ENCODE data around the gene UNK. TPM values are rescaled to one million over a fixed set of nuclear protein-coding genes. Genes with fewer than 3 reads are reported as not detected.

Gene UNK
- total RNA-seq, 1 experiment from 2014 or later = 35.4 TPM

DNA sequence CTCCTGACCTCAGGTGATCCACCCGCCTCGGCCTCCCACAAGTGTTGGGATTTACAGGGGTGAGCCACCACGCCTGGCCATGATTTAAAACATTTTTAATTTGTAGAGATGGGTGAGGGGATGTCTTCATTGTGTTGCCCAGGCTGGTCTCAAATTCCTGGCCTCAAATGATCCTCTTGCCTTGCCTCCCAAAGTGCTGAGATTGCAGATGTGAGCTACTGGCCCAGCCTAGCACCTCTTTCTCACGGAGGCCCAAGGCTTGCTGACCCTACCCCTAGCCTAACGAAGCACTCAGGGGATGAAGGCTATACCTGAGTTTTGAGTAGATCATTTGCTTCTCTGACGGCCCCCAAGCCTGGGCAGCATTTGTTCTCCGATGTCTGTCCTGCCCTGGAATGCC is 26.6 kb downstream of the UNK start (continued):
- TF ChIP-seq, protein P1, sequence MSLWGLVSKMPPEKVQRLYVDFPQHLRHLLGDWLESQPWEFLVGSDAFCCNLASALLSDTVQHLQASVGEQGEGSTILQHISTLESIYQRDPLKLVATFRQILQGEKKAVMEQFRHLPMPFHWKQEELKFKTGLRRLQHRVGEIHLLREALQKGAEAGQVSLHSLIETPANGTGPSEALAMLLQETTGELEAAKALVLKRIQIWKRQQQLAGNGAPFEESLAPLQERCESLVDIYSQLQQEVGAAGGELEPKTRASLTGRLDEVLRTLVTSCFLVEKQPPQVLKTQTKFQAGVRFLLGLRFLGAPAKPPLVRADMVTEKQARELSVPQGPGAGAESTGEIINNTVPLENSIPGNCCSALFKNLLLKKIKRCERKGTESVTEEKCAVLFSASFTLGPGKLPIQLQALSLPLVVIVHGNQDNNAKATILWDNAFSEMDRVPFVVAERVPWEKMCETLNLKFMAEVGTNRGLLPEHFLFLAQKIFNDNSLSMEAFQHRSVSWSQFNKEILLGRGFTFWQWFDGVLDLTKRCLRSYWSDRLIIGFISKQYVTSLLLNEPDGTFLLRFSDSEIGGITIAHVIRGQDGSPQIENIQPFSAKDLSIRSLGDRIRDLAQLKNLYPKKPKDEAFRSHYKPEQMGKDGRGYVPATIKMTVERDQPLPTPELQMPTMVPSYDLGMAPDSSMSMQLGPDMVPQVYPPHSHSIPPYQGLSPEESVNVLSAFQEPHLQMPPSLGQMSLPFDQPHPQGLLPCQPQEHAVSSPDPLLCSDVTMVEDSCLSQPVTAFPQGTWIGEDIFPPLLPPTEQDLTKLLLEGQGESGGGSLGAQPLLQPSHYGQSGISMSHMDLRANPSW (CRISPR knock-in tag; conservative IDR thresholded peaks at IDR 0.05; ENCODE audit: low read depth) = no peak
- TF ChIP-seq RELA (CRISPR knock-in tag; IDR thresholded peaks at IDR 0.05; ENCODE audit: borderline replicate concordance) (no peak), TEAD1 (CRISPR knock-in tag; IDR thresholded peaks at IDR 0.05) (no peak), ZNF232 (CRISPR knock-in tag; IDR thresholded peaks at IDR 0.05) (no peak), NR3C1 (CRISPR knock-in tag; conservative IDR thresholded peaks at IDR 0.05; ENCODE audit: low read depth) (no peak), ESRRA (CRISPR knock-in tag; IDR thresholded peaks at IDR 0.05; ENCODE audit: borderline replicate concordance) (no peak), CBFB (CRISPR knock-in tag; IDR thresholded peaks at IDR 0.05; ENCODE audit: low read depth) (no peak)

DNA sequence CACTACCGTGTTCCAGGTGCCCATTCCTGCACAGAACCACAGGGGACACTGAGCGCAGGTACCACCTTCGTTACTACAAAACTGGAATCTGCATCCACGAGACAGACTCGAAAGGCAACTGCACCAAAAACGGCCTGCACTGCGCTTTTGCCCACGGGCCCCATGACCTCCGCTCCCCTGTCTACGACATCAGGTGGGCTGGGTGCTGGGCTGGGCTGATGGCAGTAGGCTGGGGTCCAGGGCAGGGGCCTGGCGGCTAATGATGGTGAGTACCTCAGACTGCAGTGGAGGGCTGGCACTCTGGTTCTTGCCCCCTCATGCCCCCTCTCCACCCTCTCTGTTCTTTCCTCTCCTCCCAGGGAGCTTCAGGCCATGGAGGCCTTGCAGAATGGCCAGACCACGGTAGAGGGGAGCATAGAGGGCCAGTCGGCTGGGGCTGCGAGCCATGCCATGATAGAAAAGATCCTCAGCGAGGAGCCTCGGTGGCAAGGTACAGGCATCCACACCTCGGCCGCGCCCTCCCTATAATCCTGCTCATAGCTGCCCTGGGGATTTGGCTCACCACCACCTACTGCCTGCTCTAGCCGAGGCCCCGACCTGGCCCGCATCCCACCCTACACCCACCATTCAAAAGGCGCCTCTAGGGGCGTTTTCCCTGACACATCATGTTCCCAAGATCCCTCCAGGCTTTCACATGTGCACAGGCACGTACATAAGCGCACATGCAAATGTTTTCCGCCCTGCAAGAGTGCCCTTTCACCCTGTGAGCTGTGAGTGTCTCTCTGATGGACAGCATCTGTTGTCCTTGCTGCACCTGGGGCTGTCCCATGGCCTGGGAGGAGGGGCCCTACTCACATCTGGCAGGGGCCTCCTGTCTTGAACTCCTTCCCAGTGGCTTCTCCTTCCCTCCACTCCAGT is 27.7 kb downstream of the UNK start:
- no peaks in the 10 kb centered on the region for H3K9me3 Mint-ChIP-seq
- no peak for DNase-seq (ENCODE audit: low spot score)
- ATAC-seq = no peak
- ChIA-PET CTCF (interaction anchor here (0.6 to 2.1 kb wide), 4 partner anchors 15 to 40 kb away, joined by 3 to 5 read pairs (median 4); no protein-coding TSS in a partner anchor), POLR2A (no interaction called here)
- peaks cover 28% of the 10 kb centered on the region for H3K36me3 Mint-ChIP-seq
- H3K4me1 Mint-ChIP-seq = no peaks in the 10 kb centered on the region
- no peaks in the 10 kb centered on the region for H3K27me3 Mint-ChIP-seq (ENCODE audit: low read depth)
- TF ChIP-seq, protein P2, sequence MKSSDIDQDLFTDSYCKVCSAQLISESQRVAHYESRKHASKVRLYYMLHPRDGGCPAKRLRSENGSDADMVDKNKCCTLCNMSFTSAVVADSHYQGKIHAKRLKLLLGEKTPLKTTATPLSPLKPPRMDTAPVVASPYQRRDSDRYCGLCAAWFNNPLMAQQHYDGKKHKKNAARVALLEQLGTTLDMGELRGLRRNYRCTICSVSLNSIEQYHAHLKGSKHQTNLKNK (CRISPR knock-in tag; IDR thresholded peaks at IDR 0.05) = no peak
- TF ChIP-seq, protein P3, sequence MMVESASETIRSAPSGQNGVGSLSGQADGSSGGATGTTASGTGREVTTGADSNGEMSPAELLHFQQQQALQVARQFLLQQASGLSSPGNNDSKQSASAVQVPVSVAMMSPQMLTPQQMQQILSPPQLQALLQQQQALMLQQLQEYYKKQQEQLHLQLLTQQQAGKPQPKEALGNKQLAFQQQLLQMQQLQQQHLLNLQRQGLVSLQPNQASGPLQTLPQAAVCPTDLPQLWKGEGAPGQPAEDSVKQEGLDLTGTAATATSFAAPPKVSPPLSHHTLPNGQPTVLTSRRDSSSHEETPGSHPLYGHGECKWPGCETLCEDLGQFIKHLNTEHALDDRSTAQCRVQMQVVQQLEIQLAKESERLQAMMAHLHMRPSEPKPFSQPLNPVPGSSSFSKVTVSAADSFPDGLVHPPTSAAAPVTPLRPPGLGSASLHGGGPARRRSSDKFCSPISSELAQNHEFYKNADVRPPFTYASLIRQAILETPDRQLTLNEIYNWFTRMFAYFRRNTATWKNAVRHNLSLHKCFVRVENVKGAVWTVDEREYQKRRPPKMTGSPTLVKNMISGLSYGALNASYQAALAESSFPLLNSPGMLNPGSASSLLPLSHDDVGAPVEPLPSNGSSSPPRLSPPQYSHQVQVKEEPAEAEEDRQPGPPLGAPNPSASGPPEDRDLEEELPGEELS (CRISPR knock-in tag; IDR thresholded peaks at IDR 0.05) = no peak
- TF ChIP-seq, protein P4, sequence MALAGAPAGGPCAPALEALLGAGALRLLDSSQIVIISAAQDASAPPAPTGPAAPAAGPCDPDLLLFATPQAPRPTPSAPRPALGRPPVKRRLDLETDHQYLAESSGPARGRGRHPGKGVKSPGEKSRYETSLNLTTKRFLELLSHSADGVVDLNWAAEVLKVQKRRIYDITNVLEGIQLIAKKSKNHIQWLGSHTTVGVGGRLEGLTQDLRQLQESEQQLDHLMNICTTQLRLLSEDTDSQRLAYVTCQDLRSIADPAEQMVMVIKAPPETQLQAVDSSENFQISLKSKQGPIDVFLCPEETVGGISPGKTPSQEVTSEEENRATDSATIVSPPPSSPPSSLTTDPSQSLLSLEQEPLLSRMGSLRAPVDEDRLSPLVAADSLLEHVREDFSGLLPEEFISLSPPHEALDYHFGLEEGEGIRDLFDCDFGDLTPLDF (CRISPR knock-in tag; IDR thresholded peaks at IDR 0.05) = no peak
- TF ChIP-seq TEAD1 (CRISPR knock-in tag; IDR thresholded peaks at IDR 0.05) (no peak), FOXJ3 (CRISPR knock-in tag; IDR thresholded peaks at IDR 0.05; ENCODE audit: borderline replicate concordance) (no peak), ETV6 (CRISPR knock-in tag; IDR thresholded peaks at IDR 0.05) (no peak)
- no peak overlapping the region for H3K4me3 Mint-ChIP-seq
- H3K27ac Mint-ChIP-seq = no peak overlapping the region

DNA sequence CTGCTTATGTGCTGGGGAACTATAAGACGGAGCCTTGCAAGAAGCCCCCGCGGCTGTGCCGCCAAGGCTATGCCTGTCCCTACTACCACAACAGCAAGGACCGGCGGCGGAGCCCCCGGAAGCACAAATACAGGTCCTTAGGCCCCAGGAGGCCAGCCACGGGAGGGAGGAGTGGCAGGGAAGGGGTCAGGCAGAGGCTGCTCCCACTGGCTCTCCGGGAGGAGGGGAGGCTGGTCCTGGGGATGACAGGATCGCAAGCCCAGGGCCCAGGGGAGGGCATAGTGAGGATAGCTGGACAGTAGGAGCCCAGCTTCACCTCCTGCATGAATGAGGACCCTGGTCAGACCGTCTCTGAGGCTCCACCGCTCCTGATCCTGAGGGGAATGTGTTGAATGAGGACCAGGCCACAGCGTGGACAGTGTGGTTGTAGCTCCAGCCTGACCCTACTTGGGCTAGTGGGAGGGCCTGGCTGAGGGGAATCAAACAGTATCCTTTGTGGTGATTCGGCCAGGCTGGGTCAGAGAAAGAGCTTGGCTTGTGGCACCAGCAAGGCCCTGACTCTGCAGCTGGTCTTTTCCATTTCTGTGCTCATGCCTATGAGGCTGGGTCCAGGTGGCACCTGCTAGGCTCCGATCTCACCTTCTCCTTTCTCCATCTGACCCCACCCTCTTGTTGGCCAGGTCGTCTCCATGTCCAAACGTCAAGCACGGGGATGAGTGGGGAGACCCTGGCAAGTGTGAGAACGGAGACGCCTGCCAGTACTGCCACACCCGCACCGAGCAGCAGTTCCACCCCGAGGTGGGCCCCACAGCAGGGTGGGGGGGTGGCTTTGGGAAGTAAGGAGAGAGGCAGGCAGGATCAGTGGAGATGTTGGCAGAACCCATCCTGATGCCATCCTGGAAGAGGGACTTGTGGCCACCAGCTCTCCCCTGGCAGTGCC is 28.7 kb downstream of the UNK start:
- Mint-ChIP-seq H3K4me1 (no peaks in the 10 kb centered on the region), H3K27ac (no peak overlapping the region), H3K9me3 (no peaks in the 10 kb centered on the region), H3K27me3 (ENCODE audit: low read depth) (no peaks in the 10 kb centered on the region), H3K36me3 (peaks cover 30% of the 10 kb centered on the region), H3K4me3 (no peak overlapping the region)
- ATAC-seq = no peak
- POLR2A ChIA-PET = interaction anchor here (0.7 kb wide), 1 partner anchor 339 kb away, joined by 4 read pairs; no protein-coding TSS in a partner anchor
- CTCF ChIA-PET = interaction anchor here (0.6 to 2.1 kb wide), 3 partner anchors 14 to 26 kb away, joined by 3 to 5 read pairs (median 4); no protein-coding TSS in a partner anchor
- no peak for DNase-seq (ENCODE audit: low spot score)
- TF ChIP-seq TCF7 (CRISPR knock-in tag; IDR thresholded peaks at IDR 0.05; ENCODE audit: low read depth) (no peak), ESRRA (CRISPR knock-in tag; IDR thresholded peaks at IDR 0.05; ENCODE audit: borderline replicate concordance) (no peak), NFATC4 (CRISPR knock-in tag; IDR thresholded peaks at IDR 0.05) (no peak), JUN (CRISPR knock-in tag; IDR thresholded peaks at IDR 0.05) (no peak), GRHL2 (CRISPR knock-in tag; IDR thresholded peaks at IDR 0.05; ENCODE audit: insufficient replicate concordance, severe bottlenecking) (no peak)
- TF ChIP-seq, protein P5, sequence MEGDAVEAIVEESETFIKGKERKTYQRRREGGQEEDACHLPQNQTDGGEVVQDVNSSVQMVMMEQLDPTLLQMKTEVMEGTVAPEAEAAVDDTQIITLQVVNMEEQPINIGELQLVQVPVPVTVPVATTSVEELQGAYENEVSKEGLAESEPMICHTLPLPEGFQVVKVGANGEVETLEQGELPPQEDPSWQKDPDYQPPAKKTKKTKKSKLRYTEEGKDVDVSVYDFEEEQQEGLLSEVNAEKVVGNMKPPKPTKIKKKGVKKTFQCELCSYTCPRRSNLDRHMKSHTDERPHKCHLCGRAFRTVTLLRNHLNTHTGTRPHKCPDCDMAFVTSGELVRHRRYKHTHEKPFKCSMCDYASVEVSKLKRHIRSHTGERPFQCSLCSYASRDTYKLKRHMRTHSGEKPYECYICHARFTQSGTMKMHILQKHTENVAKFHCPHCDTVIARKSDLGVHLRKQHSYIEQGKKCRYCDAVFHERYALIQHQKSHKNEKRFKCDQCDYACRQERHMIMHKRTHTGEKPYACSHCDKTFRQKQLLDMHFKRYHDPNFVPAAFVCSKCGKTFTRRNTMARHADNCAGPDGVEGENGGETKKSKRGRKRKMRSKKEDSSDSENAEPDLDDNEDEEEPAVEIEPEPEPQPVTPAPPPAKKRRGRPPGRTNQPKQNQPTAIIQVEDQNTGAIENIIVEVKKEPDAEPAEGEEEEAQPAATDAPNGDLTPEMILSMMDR (IDR thresholded peaks at IDR 0.05) = no peak
- TF ChIP-seq, protein P6, sequence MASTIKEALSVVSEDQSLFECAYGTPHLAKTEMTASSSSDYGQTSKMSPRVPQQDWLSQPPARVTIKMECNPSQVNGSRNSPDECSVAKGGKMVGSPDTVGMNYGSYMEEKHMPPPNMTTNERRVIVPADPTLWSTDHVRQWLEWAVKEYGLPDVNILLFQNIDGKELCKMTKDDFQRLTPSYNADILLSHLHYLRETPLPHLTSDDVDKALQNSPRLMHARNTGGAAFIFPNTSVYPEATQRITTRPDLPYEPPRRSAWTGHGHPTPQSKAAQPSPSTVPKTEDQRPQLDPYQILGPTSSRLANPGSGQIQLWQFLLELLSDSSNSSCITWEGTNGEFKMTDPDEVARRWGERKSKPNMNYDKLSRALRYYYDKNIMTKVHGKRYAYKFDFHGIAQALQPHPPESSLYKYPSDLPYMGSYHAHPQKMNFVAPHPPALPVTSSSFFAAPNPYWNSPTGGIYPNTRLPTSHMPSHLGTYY (CRISPR knock-in tag; IDR thresholded peaks at IDR 0.05) = no peak
- TF ChIP-seq, protein P7, sequence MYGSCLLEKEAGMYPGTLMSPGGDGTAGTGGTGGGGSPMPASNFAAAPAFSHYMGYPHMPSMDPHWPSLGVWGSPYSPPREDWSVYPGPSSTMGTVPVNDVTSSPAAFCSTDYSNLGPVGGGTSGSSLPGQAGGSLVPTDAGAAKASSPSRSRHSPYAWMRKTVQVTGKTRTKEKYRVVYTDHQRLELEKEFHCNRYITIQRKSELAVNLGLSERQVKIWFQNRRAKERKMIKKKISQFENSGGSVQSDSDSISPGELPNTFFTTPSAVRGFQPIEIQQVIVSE (CRISPR knock-in tag; IDR thresholded peaks at IDR 0.05; ENCODE audit: borderline replicate concordance) = no peak

All from WTC11 (cell line).